Left colon (tissue), 2 donors: ENCODE data around the gene SEMA4B. TPM values are rescaled to one million over a fixed set of nuclear protein-coding genes. Genes with fewer than 3 reads are reported as not detected.

ENCODE experiments used
- ATAC-seq: fragments of 200-7000 bp; cut with Tn5 transposase; one replicate; pipeline ENCODE4 v1.9.1; 2020; ENCODE audit warnings: mild to moderate bottlenecking, moderate library complexity
- DNase-seq, 2 donors: peaks; one replicate each; pipeline ENCODE4 v3.0.0-alpha.2; 2020
- intact Hi-C, 2 donors: fragments of 100-400 bp; cut with DNase I in 1 of 2; cut with micrococcal nuclease in 1 of 2; formaldehyde crosslinking; loops; one replicate each; pipeline versions ENCODE4 v1.11.2 to v1.14.0; 2022; cut with DNase I, micrococcal nuclease
- total RNA-seq, 2 donors: library from RNA; stranded (reverse); fragmentation: NEBNext Ultra II Directional; extraction: Animal tissue kit (Norgen Biotek cat#: 25700); gene quantifications; one replicate each; pipeline ENCODE4 v1.2.1, GENCODE V29; 2021
- donor health status: DM: no; HTN: no; CAD: no.
- donor health status: DM: yes; HTN: yes; CAD: no.

The SEMA4B gene
- total RNA-seq, 2 donors from 2014 or later = 97.2 to 165 TPM

DNA sequence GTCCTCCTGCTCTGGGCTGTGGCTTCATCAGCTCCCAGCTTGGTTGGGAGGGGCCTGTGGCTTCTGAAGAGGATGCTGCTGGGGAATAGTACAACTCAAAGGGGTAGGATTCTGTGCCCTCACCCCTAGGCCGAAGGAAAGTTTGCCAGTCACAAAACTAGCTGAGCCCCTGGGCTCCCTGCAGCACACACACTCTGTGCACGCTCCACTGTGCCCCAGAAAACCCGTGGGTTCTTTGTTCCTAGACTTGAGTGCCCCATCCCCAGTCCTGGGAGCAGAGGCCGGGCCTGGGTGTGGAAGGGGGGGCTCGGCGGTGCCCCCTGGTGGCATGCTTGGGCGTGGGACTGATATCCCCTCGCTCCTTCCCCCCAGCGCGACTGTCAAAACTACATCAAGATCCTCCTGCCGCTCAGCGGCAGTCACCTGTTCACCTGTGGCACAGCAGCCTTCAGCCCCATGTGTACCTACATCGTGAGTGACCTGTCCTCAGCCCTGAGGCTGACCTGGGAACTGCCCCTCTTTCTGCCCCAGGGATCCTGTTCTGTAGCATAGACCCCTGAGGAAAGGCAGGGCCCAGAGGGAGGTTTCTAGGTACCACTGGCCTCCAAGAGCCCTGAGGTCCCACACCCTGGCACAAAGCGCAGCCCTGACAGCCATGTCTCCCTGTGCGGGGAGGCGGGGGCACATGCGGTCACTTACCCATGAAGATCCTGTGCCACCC is 18.5 kb downstream of the SEMA4B start:
- peak; percentile 34 for ATAC-seq
- intact Hi-C loops = no loop called here
- peak in 1 of 2 donors; percentile 67 for DNase-seq

DNA sequence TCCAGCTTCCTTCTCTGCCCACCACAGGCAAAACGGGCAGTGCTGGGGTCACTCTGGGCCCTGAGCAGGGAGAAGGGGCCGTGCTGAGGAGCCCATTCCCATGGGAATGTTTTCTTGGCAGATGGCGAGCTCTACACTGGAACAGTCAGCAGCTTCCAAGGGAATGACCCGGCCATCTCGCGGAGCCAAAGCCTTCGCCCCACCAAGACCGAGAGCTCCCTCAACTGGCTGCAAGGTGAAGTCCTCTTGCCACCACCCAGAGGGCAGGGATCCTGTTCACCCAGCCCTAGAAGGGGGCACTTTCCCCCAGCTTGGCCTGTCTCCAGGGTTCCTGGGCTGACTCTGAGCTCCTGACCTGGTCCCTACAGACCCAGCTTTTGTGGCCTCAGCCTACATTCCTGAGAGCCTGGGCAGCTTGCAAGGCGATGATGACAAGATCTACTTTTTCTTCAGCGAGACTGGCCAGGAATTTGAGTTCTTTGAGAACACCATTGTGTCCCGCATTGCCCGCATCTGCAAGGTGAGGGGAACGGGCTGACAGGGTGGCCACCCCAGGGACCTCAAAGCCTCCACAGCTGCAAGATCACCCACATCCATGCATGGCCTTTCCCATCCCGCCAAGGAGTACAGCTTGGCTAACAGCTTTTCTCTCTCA is 20.2 kb downstream of the SEMA4B start:
- DNase-seq = peak; percentile 80 to 81
- intact Hi-C loops = no loop called here
- peak; percentile 86 for ATAC-seq

DNA sequence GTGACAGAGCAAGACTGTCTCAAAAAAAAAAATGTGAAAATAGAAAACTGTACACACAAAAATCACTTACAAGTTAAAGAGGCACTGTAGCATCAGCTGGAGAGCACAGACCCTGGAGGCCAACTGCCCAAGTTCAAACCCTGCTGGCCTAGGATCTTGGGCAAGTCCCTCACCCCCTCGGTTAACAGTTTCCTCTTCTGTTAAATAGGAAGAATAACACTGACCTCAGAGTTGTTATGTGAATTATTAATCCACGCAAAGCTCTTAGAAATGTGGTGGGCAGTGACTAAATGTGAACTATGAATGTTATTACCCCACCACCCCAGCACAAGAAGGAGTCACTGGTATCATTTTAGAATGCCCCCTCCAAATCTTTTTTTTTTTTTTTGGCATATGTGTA is 21.4 kb downstream of the SEMA4B start:
- intact Hi-C loops = no loop called here
- DNase-seq (no peak), ATAC-seq (no peak)

DNA sequence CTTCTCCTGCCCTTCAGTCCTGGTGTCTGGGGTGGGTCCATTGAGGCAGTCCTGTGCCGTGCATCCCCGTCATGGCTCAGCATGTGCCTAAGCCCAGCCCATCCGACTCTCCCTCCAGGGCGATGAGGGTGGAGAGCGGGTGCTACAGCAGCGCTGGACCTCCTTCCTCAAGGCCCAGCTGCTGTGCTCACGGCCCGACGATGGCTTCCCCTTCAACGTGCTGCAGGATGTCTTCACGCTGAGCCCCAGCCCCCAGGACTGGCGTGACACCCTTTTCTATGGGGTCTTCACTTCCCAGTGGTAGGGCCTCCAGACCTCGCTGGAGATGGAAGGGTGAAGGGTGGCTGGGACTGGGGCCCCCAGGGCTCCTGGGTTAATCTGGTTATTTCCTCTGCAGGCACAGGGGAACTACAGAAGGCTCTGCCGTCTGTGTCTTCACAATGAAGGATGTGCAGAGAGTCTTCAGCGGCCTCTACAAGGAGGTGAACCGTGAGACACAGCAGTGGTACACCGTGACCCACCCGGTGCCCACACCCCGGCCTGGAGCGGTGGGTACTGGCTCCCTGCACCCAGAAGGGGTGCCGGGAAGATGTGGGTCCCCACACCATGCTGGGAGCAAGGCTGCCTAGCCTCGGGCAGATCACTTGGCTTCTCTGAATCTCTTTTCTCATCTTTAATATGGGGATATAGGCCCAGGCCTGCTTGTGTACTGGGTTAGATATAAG is 22.5 kb downstream of the SEMA4B start:
- DNase-seq (no peak), ATAC-seq (no peak)
- intact Hi-C loops = no loop called here

DNA sequence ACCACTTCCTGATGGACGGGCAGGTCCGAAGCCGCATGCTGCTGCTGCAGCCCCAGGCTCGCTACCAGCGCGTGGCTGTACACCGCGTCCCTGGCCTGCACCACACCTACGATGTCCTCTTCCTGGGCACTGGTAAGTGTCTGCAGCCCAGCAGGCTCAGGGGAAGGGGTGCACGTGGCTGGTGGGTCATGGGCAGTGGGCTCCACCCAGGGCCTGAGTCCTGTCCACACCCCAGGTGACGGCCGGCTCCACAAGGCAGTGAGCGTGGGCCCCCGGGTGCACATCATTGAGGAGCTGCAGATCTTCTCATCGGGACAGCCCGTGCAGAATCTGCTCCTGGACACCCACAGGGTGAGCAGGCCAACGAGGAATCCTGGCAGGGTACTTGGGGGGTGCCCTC is 23.9 kb downstream of the SEMA4B start:
- intact Hi-C loops = no loop called here
- ATAC-seq (no peak), DNase-seq (no peak)

DNA sequence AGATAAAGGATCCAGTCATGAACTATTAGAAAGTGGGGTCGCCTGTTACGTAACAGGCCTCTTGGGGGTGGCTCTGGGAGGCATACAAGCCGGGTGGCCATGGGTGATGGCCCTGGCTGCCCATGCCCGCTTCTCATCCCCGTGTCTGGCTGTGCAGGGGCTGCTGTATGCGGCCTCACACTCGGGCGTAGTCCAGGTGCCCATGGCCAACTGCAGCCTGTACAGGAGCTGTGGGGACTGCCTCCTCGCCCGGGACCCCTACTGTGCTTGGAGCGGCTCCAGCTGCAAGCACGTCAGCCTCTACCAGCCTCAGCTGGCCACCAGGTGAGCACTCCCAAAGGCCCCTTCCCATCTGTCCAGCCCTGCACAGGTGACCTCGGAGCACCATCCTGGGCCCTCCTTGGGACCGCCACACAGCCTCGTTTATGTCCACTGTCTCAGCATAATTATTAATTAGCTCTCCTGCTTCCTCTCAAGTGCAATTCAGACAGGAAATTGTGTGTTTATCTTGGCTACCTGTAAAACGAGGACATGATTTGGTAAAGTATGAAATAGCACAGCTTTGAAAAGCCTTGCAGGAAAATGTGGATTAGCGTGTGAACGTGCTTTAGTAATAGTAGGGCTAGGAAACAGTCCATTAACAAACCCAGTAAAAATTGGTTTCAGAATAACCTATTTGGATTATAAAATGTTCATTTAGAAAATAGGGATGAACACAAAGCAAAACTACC is 24.5 kb downstream of the SEMA4B start:
- ATAC-seq (no peak), DNase-seq (no peak)
- intact Hi-C loops = no loop called here

DNA sequence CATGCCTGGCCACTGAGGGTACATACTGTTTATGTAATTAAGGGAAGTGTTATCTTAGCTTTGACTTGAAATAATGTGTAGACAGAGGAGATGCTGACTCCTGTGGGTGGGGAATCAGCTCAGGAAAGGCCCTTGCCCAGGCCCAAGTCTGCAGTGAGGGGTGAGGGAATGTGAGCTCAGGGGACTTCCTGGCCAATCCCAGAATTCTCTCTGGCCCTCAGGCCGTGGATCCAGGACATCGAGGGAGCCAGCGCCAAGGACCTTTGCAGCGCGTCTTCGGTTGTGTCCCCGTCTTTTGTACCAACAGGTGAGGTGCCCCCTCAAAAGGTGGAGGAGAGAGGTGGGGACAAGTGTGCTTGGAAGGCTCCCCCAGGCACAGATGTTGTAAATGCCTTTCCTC is 26.2 kb downstream of the SEMA4B start:
- intact Hi-C loops = no loop called here
- DNase-seq (no peak), ATAC-seq (no peak)

DNA sequence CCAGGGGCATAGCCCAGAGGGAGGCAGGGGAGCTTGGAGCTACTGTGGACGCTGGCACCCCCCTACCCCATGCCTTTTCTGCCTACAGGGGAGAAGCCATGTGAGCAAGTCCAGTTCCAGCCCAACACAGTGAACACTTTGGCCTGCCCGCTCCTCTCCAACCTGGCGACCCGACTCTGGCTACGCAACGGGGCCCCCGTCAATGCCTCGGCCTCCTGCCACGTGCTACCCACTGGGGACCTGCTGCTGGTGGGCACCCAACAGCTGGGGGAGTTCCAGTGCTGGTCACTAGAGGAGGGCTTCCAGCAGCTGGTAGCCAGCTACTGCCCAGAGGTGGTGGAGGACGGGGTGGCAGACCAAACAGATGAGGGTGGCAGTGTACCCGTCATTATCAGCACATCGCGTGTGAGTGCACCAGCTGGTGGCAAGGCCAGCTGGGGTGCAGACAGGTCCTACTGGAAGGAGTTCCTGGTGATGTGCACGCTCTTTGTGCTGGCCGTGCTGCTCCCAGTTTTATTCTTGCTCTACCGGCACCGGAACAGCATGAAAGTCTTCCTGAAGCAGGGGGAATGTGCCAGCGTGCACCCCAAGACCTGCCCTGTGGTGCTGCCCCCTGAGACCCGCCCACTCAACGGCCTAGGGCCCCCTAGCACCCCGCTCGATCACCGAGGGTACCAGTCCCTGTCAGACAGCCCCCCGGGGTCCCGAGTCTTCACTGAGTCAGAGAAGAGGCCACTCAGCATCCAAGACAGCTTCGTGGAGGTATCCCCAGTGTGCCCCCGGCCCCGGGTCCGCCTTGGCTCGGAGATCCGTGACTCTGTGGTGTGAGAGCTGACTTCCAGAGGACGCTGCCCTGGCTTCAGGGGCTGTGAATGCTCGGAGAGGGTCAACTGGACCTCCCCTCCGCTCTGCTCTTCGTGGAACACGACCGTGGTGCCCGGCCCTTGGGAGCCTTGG is 27.0 kb downstream of the SEMA4B start:
- intact Hi-C loops = no loop called here
- no peak for DNase-seq
- ATAC-seq = no peak

DNA sequence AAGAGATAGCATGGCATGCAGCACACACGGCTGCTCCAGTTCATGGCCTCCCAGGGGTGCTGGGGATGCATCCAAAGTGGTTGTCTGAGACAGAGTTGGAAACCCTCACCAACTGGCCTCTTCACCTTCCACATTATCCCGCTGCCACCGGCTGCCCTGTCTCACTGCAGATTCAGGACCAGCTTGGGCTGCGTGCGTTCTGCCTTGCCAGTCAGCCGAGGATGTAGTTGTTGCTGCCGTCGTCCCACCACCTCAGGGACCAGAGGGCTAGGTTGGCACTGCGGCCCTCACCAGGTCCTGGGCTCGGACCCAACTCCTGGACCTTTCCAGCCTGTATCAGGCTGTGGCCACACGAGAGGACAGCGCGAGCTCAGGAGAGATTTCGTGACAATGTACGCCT is 27.8 kb downstream of the SEMA4B start:
- ATAC-seq = no peak
- DNase-seq = no peak
- intact Hi-C loops = no loop called here

DNA sequence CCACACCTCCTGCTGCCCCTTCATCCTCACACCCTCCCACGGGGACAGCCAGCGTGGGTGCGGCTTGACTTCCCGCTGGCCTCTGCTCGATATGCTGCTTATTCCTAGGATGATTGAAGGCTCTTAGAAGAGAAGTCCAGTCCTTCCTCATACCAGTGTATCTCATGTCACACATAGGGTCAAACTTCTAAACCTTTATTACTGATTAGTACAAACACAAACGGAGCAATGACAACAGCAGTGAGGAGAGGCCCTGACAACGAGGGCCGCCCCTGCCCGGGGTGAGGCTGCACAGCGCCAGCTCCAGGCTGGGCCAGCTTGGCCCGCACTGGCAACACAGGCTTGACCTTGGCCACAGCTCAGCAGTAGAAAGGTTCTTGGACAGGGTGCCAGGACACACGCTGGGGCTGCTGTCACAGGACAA is 29.0 kb downstream of the SEMA4B start:
- intact Hi-C loops = no loop called here
- DNase-seq (peak; percentile 62 to 73), ATAC-seq (peak; percentile 36)

DNA sequence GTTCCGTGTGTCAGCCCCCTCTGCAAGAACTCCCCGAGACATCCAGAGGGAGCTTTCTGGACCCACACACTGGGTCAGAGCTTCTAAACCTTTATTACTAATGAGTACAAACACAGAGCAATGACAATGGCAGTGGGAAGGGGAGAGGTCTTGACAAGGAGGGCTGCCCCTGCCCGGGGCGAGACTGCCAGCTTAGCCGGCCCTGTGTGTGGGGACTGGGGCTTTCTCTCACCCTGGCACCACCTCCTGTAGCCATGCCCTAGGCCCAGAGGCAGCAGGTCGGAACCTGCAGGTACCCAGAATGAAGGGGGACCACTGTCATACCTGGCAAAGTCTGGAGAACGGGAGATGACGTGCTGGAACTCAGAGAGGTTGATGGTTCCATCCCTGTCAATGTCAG is 29.5 kb downstream of the SEMA4B start:
- intact Hi-C loops = no loop called here
- ATAC-seq = no peak
- no peak for DNase-seq

DNA sequence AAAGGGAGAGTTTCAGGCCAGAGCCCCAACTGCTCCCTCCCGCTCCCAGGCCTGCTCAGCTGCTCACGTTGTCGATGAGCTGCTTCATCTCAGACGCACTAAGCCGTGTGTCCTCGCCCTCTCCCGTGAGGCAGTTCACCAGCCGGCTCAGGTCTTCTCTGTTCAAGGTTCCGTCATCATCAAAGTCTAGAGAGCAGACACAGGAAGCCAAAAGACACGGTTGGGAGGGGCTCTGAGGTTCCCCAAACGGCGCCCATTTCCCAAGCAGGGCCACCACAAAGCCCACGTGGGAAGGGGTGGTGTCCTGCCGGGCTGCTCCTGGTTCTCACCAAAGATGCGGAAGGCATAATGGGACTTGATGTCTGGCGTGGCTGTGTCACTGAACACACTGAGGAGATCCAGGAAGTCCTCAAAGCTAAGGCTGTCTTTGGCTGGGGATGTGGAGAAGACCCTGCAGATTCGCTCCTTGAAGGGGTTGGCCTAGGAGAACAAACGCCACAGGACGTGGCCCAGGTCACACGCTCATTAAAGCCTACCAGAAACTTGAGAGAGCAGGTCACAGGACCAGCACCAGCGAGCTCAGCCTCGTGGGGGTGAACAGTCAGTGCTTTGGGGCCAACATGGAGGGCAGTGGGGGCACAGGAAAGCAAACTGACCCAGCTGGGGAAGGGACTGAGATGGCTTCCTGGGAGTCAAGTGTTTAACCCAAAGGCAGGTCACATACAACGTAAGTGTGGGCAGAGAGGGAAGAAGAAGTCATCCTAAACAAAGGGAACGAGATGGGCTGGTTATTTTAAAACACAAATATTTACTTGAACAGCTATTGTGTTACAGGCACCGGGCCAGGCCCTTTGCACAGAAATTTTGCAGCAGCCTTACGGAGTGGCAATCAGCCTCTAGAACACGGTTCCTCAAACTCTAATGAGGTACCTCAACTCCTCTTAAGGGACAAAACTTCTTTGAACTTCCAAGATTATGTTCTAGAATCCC is 30.2 kb downstream of the SEMA4B start:
- intact Hi-C loops = no loop called here
- ATAC-seq (no peak), DNase-seq (peak; percentile 50 to 62)

DNA sequence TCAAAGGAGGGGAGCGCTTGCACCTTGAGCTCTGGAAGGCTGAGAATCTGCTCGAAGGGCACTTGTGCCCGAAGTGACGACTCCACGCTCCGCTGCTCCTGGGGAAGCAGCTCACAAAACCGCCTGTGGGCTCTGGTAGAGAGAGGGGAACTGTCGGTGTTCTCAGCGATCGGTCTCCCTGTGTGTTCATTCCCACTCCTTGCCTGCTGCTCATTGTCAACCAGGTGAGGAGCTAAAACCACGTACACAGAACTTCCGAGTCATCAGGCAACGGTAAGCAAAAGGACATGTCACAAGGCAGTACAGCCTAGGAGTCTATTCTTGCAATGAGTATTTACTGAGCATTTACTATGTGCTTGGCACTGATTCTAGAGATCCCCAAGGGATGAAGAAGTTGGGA is 31.1 kb downstream of the SEMA4B start:
- intact Hi-C loops = no loop called here
- DNase-seq (no peak), ATAC-seq (no peak)

DNA sequence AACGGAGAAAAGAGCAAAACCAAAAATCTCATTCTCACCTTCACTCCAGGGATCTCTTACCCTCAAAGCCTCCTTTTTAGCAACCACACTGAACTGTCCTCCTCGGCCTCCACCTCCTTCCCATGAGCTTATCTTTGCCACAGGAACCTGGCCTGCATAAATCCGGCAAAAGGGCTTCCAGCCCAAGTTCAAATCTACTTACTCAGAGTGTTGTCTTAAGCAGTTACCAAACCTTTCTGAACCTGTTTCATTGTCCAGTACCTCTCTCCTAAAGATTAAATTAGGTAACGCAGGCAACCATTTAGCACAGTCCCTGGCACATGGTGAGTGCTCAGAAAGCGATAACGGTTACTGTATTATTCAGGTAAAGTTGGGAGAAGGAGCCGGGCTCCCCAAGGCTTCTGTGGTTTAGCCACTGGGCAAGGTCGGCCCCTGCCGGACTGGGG is 31.8 kb downstream of the SEMA4B start:
- DNase-seq (no peak), ATAC-seq (no peak)
- intact Hi-C loops = no loop called here

DNA sequence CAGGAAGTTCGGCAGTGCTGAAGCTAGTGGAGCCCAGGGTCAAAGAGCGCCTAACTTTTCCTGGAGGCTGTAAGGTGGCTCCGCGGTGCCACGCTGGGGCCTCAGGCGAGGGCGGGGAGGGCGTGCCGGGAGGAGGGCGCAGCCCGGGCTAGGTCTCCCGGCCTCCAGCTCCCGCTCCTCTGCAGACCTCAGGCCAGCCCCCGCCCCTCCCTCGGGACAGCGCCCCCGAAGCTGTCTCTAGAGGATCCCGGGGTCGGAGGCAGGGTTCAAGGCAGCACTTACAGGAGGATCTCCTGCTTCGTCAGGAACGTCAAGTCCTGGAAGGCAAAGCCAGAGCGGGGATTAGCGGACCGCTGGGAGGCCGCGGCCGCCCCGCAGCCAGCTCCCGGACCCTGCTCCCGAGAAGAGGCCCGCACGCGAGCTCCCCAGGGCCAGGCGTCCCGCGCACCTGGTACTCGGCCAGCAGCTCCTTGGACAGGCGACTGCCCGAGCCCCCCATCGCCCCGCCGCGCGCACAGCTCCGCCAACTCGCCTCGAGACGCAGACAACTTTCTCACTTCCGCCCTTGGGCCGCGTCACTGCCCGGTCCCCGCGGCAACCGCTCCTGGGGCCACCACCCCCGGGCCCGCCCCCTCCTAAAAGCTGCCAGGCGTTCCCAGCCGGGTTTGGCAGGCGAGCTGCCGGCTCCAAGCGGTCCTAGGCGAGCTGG is 32.4 kb downstream of the SEMA4B start, which contains the start of gene CIB1:
CIB1 (minus strand) TSS at position 555 of the 709 bp plus-strand sequence; CDS start at position 499, 56 bp downstream.
- ATAC-seq = peak; percentile 79
- intact Hi-C loops = no loop called here

More for the DNA sequence above, 32.4 kb downstream of the SEMA4B start, which contains the start of gene CIB1:
- peak; percentile 98 for DNase-seq
